DND-41 (cell line): Measurements from ENCODE around the gene FOXN3.

ENCODE experiments used
- ATAC-seq: fragments of 200-7000 bp; cut with Tn5 transposase; 3 replicates; pipeline ENCODE4 v1.9.1; 2021; ENCODE audit warnings: low read depth; ENCODE audit not compliant: insufficient read depth
- DNase-seq: peaks from one replicate; pipeline ENCODE4 v3.0.0-alpha.2; 2020
- H2AFZ ChIP-seq: 2 replicates; pipeline ENCODE4 v1.6.0; 2012; ENCODE audit warnings: low read depth, low read length
- H3K27ac ChIP-seq: 2 replicates; pipeline ENCODE4 v1.5.1; 2012; ENCODE audit warnings: low read length, inconsistent platforms
- H3K27me3 ChIP-seq: fragments of 200-600 bp; sonication (generic); 2 replicates; pipeline ENCODE4 v1.6.0; 2012; ENCODE audit warnings: low read length, mild to moderate bottlenecking, inconsistent platforms; ENCODE audit not compliant: insufficient read depth, poor library complexity
- H3K36me3 ChIP-seq: 2 replicates; pipeline ENCODE4 v1.5.1; 2012; ENCODE audit warnings: low read length, inconsistent platforms; ENCODE audit not compliant: insufficient read depth
- H3K4me1 ChIP-seq: 2 replicates; pipeline ENCODE4 v1.5.1; 2012; ENCODE audit warnings: mild to moderate bottlenecking, low read length; ENCODE audit not compliant: insufficient read depth
- H3K4me2 ChIP-seq: 2 replicates; pipeline ENCODE4 v1.6.0; 2012; ENCODE audit warnings: mild to moderate bottlenecking, moderate library complexity, low read length, inconsistent platforms; ENCODE audit not compliant: insufficient read depth
- H3K4me3 ChIP-seq, 2 experiments: fragments of 200-600 bp in 1 of 2; shearing (Covaris generic) in 1 of 2; 2 replicates each; pipeline ENCODE4 v1.5.1; 2012 to 2016; ENCODE audit warnings: inconsistent platforms in 2 of 2, low read length in 2 of 2, mild to moderate bottlenecking in 2 of 2, low read depth in 1 of 2, moderate library complexity in 1 of 2
- H3K79me2 ChIP-seq: 2 replicates; pipeline ENCODE4 v1.6.0; 2012; ENCODE audit warnings: low read length, inconsistent platforms; ENCODE audit not compliant: insufficient read depth
- H3K9ac ChIP-seq: 2 replicates; pipeline ENCODE4 v1.6.0; 2012; ENCODE audit warnings: low read depth, mild to moderate bottlenecking, inconsistent platforms, low read length, moderate library complexity
- H3K9me3 ChIP-seq: 2 replicates; pipeline ENCODE4 v1.5.1; 2012; ENCODE audit warnings: low read length, moderate library complexity, mild to moderate bottlenecking, inconsistent platforms; ENCODE audit not compliant: insufficient read depth, severe bottlenecking
- H4K20me1 ChIP-seq: 2 replicates; pipeline ENCODE4 v1.6.0; 2012; ENCODE audit warnings: low read length; ENCODE audit not compliant: insufficient read depth
- CTCF ChIP-seq: IDR thresholded peaks from 2 replicates; pipeline ENCODE4 v1.5.1; 2012; ENCODE audit warnings: borderline replicate concordance, low read length, moderate library complexity, mild to moderate bottlenecking; ENCODE audit not compliant: poor library complexity, severe bottlenecking; ENCODE audit errors: extremely low read depth
- EZH2 ChIP-seq: IDR thresholded peaks from 3 replicates; pipeline ENCODE4 v1.6.1; 2012; ENCODE audit warnings: borderline replicate concordance, low read depth, mild to moderate bottlenecking, moderate library complexity, low read length, inconsistent platforms; ENCODE audit not compliant: severe bottlenecking

The FOXN3 gene

GRCh38 chr14:89401761-89402160 is 15.3 kb downstream of the FOXN3 start:
- Histone ChIP-seq H2AFZ (no peak overlapping the region), H3K9me3 (no peaks in the 10 kb centered on the region), H4K20me1 (peaks cover 43% of the 10 kb centered on the region; the same call in 1 of the 2 replicates), H3K27ac (0 out of 2 replicates have a peak overlapping the region, but pooled peaks have one; percentile 2), H3K36me3 (peaks cover 59% of the 10 kb centered on the region), H3K9ac (no peak overlapping the region), H3K79me2 (peaks cover 99% of the 10 kb centered on the region), H3K27me3 (no peaks in the 10 kb centered on the region), H3K4me3 (no peak overlapping the region), H3K4me1 (peaks cover 6% of the 10 kb centered on the region; the same call in 1 of the 2 replicates), H3K4me2 (no peak overlapping the region)
- TF ChIP-seq CTCF = no peak
- no peak for DNase-seq
- ATAC-seq = no peak

GRCh38 chr14:89401241-89401640 is 15.8 kb downstream of the FOXN3 start:
- TF ChIP-seq EZH2 (no peak), CTCF (no peak)
- H3K27me3 ChIP-seq = no peaks in the 10 kb centered on the region
- peaks cover 43% of the 10 kb centered on the region; the same call in 1 of the 2 replicates for H4K20me1 ChIP-seq
- no peak overlapping the region for H3K27ac ChIP-seq
- DNase-seq (no peak), ATAC-seq (no peak)
- no peaks in the 10 kb centered on the region for H3K9me3 ChIP-seq
- peaks cover 9% of the 10 kb centered on the region for H3K4me1 ChIP-seq
- H3K9ac ChIP-seq = no peak overlapping the region
- H3K4me3 ChIP-seq = no peak overlapping the region
- H2AFZ ChIP-seq = no peak overlapping the region
- peaks cover 54% of the 10 kb centered on the region for H3K36me3 ChIP-seq
- no peak overlapping the region for H3K4me2 ChIP-seq
- H3K79me2 ChIP-seq = peaks cover 99% of the 10 kb centered on the region

- 0 out of 2 replicates have a peak overlapping the region, but pooled peaks have one; percentile 44 for H3K27ac ChIP-seq
- ATAC-seq = no peak
- H3K79me2 ChIP-seq = peaks cover 99% of the 10 kb centered on the region
- H3K36me3 ChIP-seq = peaks cover 47% of the 10 kb centered on the region
- H3K9ac ChIP-seq = no peak overlapping the region
- H2AFZ ChIP-seq = no peak overlapping the region
- H3K27me3 ChIP-seq = no peaks in the 10 kb centered on the region
- H3K9me3 ChIP-seq = no peaks in the 10 kb centered on the region
- TF ChIP-seq EZH2 (no peak), CTCF (no peak)
- H3K4me1 ChIP-seq = peaks cover 15% of the 10 kb centered on the region
- no peak for DNase-seq
- H4K20me1 ChIP-seq = peaks cover 40% of the 10 kb centered on the region; the same call in 1 of the 2 replicates
- H3K4me3 ChIP-seq = no peak overlapping the region
- no peak overlapping the region for H3K4me2 ChIP-seq
Measured at GRCh38 chr14:89400529-89400928, 16.5 kb downstream of the FOXN3 start.

- TF ChIP-seq EZH2 (no peak), CTCF (no peak)
- ATAC-seq = peak; percentile 39; the same call in 1 of the 3 replicates
- H3K36me3 ChIP-seq = peaks cover 40% of the 10 kb centered on the region
- peaks cover 99% of the 10 kb centered on the region for H3K79me2 ChIP-seq
- no peak for DNase-seq
- no peak overlapping the region for H3K4me2 ChIP-seq
- H3K27ac ChIP-seq = peak overlapping the region; percentile 44
- H3K27me3 ChIP-seq = no peaks in the 10 kb centered on the region
- H3K9me3 ChIP-seq = no peaks in the 10 kb centered on the region
- peaks cover 37% of the 10 kb centered on the region; the same call in 1 of the 2 replicates for H4K20me1 ChIP-seq
- no peak overlapping the region for H3K4me3 ChIP-seq
- H3K9ac ChIP-seq = no peak overlapping the region
- H3K4me1 ChIP-seq = peaks cover 23% of the 10 kb centered on the region
- no peak overlapping the region for H2AFZ ChIP-seq
Measured at GRCh38 chr14:89399594-89400068, 17.4 kb downstream of the FOXN3 start.
